Activated CD4-positive, alpha-beta T cell treated with anti-CD3 and anti-CD28 coated beads, Interleukin-2, amount 10 ng/mL, durations not matched to agents 7 days and 5 days (primary cell): ENCODE measurements around the gene TMCC1. TPM values are rescaled to one million over a fixed set of nuclear protein-coding genes. Genes with fewer than 3 reads are reported as not detected.
"Not testable (repeated sequence)": the region's sequence is repeated elsewhere in the genome, so short reads cannot be mapped to it uniquely, and the experiment has no call there.

ENCODE experiments used
- CTCF ChIA-PET: fragments of 350-600 bp; sonication (Branson Sonifier 250); formaldehyde crosslinking; loops from one replicate; lab custom pipeline; 2021; ENCODE audit warnings: antibody characterized with exemption; lab: Charles Lee
- POLR2A ChIA-PET: fragments of 350-600 bp; sonication (Branson Sonifier 250); formaldehyde crosslinking; loops from one replicate; lab custom pipeline; 2021; ENCODE audit warnings: antibody characterized with exemption; lab: Charles Lee
- DNase-seq: peaks from one replicate; pipeline ENCODE4 v3.0.0-alpha.2; 2020
- H3K27ac Mint-ChIP-seq: one replicate; pipeline ENCODE4 v1.8.0; 2021; ENCODE audit warnings: mild to moderate bottlenecking, moderate library complexity, mixed read lengths
- H3K27me3 Mint-ChIP-seq: one replicate; pipeline ENCODE4 v1.8.0; 2021; ENCODE audit warnings: mixed read lengths
- H3K36me3 Mint-ChIP-seq: one replicate; pipeline ENCODE4 v1.8.0; 2021; ENCODE audit warnings: low read depth, mixed read lengths
- H3K4me1 Mint-ChIP-seq: one replicate; pipeline ENCODE4 v1.8.0; 2021; ENCODE audit warnings: mixed read lengths
- H3K4me3 Mint-ChIP-seq: one replicate; pipeline ENCODE4 v1.8.0; 2021; ENCODE audit warnings: mild to moderate bottlenecking, moderate library complexity, mixed read lengths
- H3K9me3 Mint-ChIP-seq: one replicate; pipeline ENCODE4 v1.8.0; 2021; ENCODE audit warnings: mixed read lengths
- total RNA-seq, 2 experiments: library from RNA; stranded (reverse); gene quantifications; one replicate each; pipeline ENCODE4 v1.2.3, GENCODE V29; 2021

Gene TMCC1
- total RNA-seq, 2 experiments from 2014 or later = 14.9 to 18.7 TPM

GRCh38 chr3:129919357-129919756 is 25.8 kb upstream of the TMCC1 start:
- CTCF ChIA-PET = interaction anchor here (0.5 to 0.7 kb wide), 2 partner anchors 29 to 359 kb away, joined by 3 to 5 read pairs; no protein-coding TSS in a partner anchor
- Mint-ChIP-seq H3K4me1 (no peaks in the 10 kb centered on the region), H3K27me3 (peaks cover 1% of the 10 kb centered on the region), H3K27ac (no peak overlapping the region), H3K36me3 (peaks cover 2% of the 10 kb centered on the region), H3K9me3 (peaks cover 26% of the 10 kb centered on the region), H3K4me3 (no peak overlapping the region)
- no peak for DNase-seq
- POLR2A ChIA-PET = no interaction called here

GRCh38 chr3:129918461-129918860 is 24.9 kb upstream of the TMCC1 start:
- H3K27ac Mint-ChIP-seq = no peak overlapping the region
- peaks cover 2% of the 10 kb centered on the region for H3K36me3 Mint-ChIP-seq
- peaks cover 26% of the 10 kb centered on the region for H3K9me3 Mint-ChIP-seq
- H3K4me1 Mint-ChIP-seq = no peaks in the 10 kb centered on the region
- ChIA-PET CTCF (no interaction called here), POLR2A (no interaction called here)
- peaks cover 1% of the 10 kb centered on the region for H3K27me3 Mint-ChIP-seq
- H3K4me3 Mint-ChIP-seq = no peak overlapping the region
- no peak for DNase-seq

- H3K27me3 Mint-ChIP-seq = no peaks in the 10 kb centered on the region
- H3K9me3 Mint-ChIP-seq = peaks cover 26% of the 10 kb centered on the region
- CTCF ChIA-PET = interaction anchor here (0.7 kb wide), 1 partner anchor 9 kb away, joined by 4 read pairs; no protein-coding TSS in a partner anchor
- no peak for DNase-seq
- H3K27ac Mint-ChIP-seq = no peak overlapping the region
- no peak overlapping the region for H3K4me3 Mint-ChIP-seq
- no peaks in the 10 kb centered on the region for H3K4me1 Mint-ChIP-seq
- H3K36me3 Mint-ChIP-seq = peaks cover 2% of the 10 kb centered on the region
- POLR2A ChIA-PET = no interaction called here
Measured at GRCh38 chr3:129917423-129918007, 24.0 kb upstream of the TMCC1 start.

GRCh38 chr3:129913618-129914017 is 20.1 kb upstream of the TMCC1 start:
- Mint-ChIP-seq H3K27ac (no peak overlapping the region), H3K4me3 (no peak overlapping the region), H3K36me3 (peaks cover 2% of the 10 kb centered on the region), H3K9me3 (peaks cover 24% of the 10 kb centered on the region), H3K27me3 (no peaks in the 10 kb centered on the region), H3K4me1 (no peaks in the 10 kb centered on the region)
- DNase-seq = no peak
- ChIA-PET CTCF (interaction anchor here (1.2 kb wide), 1 partner anchor 12 kb away, joined by 3 read pairs; no protein-coding TSS in a partner anchor), POLR2A (no interaction called here)

GRCh38 chr3:129911261-129911861 is 17.9 kb upstream of the TMCC1 start:
- peaks cover 8% of the 10 kb centered on the region for H3K36me3 Mint-ChIP-seq
- no peak for DNase-seq
- H3K4me3 Mint-ChIP-seq = no peak overlapping the region
- H3K27ac Mint-ChIP-seq = no peak overlapping the region
- peaks cover 17% of the 10 kb centered on the region for H3K9me3 Mint-ChIP-seq
- CTCF ChIA-PET = no interaction called here
- H3K4me1 Mint-ChIP-seq = no peaks in the 10 kb centered on the region
- H3K27me3 Mint-ChIP-seq = no peaks in the 10 kb centered on the region
- POLR2A ChIA-PET = no interaction called here

- DNase-seq, POLR2A ChIA-PET, H3K27me3 Mint-ChIP-seq, H3K4me1 Mint-ChIP-seq, CTCF ChIA-PET, H3K27ac Mint-ChIP-seq, H3K4me3 Mint-ChIP-seq: not testable (repeated sequence)
- peaks cover 18% of the 10 kb centered on the region for H3K36me3 Mint-ChIP-seq
- peaks cover 29% of the 10 kb centered on the region for H3K9me3 Mint-ChIP-seq
Measured at GRCh38 chr3:129909235-129909634, 15.7 kb upstream of the TMCC1 start.

GRCh38 chr3:129908417-129908816 is 14.9 kb upstream of the TMCC1 start:
- Mint-ChIP-seq H3K27ac (no peak overlapping the region), H3K4me1 (no peaks in the 10 kb centered on the region), H3K4me3 (no peak overlapping the region), H3K27me3 (no peaks in the 10 kb centered on the region), H3K36me3 (peaks cover 20% of the 10 kb centered on the region), H3K9me3 (peaks cover 34% of the 10 kb centered on the region)
- POLR2A ChIA-PET = no interaction called here
- DNase-seq = no peak
- CTCF ChIA-PET = interaction anchor here (1.0 to 1.1 kb wide), 3 partner anchors 9 to 94 kb away, joined by 3 to 6 read pairs (median 4); no protein-coding TSS in a partner anchor

- H3K4me1 Mint-ChIP-seq, H3K27ac Mint-ChIP-seq, POLR2A ChIA-PET, H3K27me3 Mint-ChIP-seq, CTCF ChIA-PET, H3K4me3 Mint-ChIP-seq, DNase-seq: not testable (repeated sequence)
- Mint-ChIP-seq H3K9me3 (peaks cover 25% of the 10 kb centered on the region), H3K36me3 (peaks cover 17% of the 10 kb centered on the region)
Measured at GRCh38 chr3:129901272-129901671, 7.8 kb upstream of the TMCC1 start.

- Mint-ChIP-seq H3K36me3 (peaks cover 4% of the 10 kb centered on the region), H3K27me3 (no peaks in the 10 kb centered on the region), H3K27ac (no peak overlapping the region), H3K9me3 (no peaks in the 10 kb centered on the region), H3K4me1 (peaks cover 12% of the 10 kb centered on the region), H3K4me3 (no peak overlapping the region)
- ChIA-PET CTCF (no interaction called here), POLR2A (no interaction called here)
- DNase-seq = no peak
Measured at GRCh38 chr3:129897026-129897425, 3.5 kb upstream of the TMCC1 start.

GRCh38 chr3:129892857-129893580 is 492 bp downstream of the TMCC1 start:
- Mint-ChIP-seq H3K36me3 (peaks cover 10% of the 10 kb centered on the region), H3K27me3 (no peaks in the 10 kb centered on the region), H3K9me3 (no peaks in the 10 kb centered on the region), H3K4me3 (peak overlapping the region; percentile 83), H3K27ac (peak overlapping the region; percentile 93), H3K4me1 (peaks cover 37% of the 10 kb centered on the region)
- ChIA-PET POLR2A (no interaction called here), CTCF (interaction anchor here (1.3 kb wide), 1 partner anchor 27 kb away, joined by 3 read pairs; no protein-coding TSS in a partner anchor)
- peak; percentile 67 for DNase-seq

GRCh38 chr3:129892486-129892856 is 1.0 kb downstream of the TMCC1 start:
- Mint-ChIP-seq H3K9me3 (no peaks in the 10 kb centered on the region), H3K4me1 (peaks cover 37% of the 10 kb centered on the region), H3K4me3 (peak overlapping the region; percentile 83), H3K36me3 (peaks cover 10% of the 10 kb centered on the region), H3K27ac (peak overlapping the region; percentile 93), H3K27me3 (no peaks in the 10 kb centered on the region)
- DNase-seq = peak; percentile 7
- CTCF ChIA-PET = interaction anchor here (0.6 kb wide), 1 partner anchor 31 kb away, joined by 4 read pairs; no protein-coding TSS in a partner anchor
- POLR2A ChIA-PET = no interaction called here

GRCh38 chr3:129890891-129891290 is 2.6 kb downstream of the TMCC1 start:
- no peak overlapping the region for H3K4me3 Mint-ChIP-seq

GRCh38 chr3:129890125-129890524 is 3.4 kb downstream of the TMCC1 start:
- POLR2A ChIA-PET = no interaction called here
- peaks cover 7% of the 10 kb centered on the region for H3K36me3 Mint-ChIP-seq
- peaks cover 37% of the 10 kb centered on the region for H3K4me1 Mint-ChIP-seq
- H3K27ac Mint-ChIP-seq = peak overlapping the region; percentile 36
- CTCF ChIA-PET = interaction anchor here (0.6 to 0.7 kb wide), 2 partner anchors 29 to 64 kb away, joined by 3 to 7 read pairs; no protein-coding TSS in a partner anchor
- H3K9me3 Mint-ChIP-seq = no peaks in the 10 kb centered on the region
- no peak overlapping the region for H3K4me3 Mint-ChIP-seq
- no peaks in the 10 kb centered on the region for H3K27me3 Mint-ChIP-seq
- peak; percentile 22 for DNase-seq

More at GRCh38 chr3:129890891-129891290, 2.6 kb downstream of the TMCC1 start:
- no peak for DNase-seq
- Mint-ChIP-seq H3K9me3 (no peaks in the 10 kb centered on the region), H3K27ac (peak overlapping the region; percentile 36), H3K27me3 (no peaks in the 10 kb centered on the region), H3K36me3 (peaks cover 7% of the 10 kb centered on the region), H3K4me1 (peaks cover 37% of the 10 kb centered on the region)
- CTCF ChIA-PET = interaction anchor here (0.6 kb wide), 1 partner anchor 458 kb away, joined by 3 read pairs; no protein-coding TSS in a partner anchor
- POLR2A ChIA-PET = no interaction called here
